ENCODE results near the gene TOMM34. TPM values are rescaled to one million over a fixed set of nuclear protein-coding genes. Genes with fewer than 3 reads are reported as not detected.
A peak's percentile ranks its signal among the peaks of the same experiment; 100 is the strongest.

The TOMM34 gene
- total and polyA plus RNA-seq, 9 of the 15 experiments (the other 6 are each of a cell fraction or from before 2014, with no cell fraction given) = 18.1 to 69.4 (median 41.7) TPM

DNA sequence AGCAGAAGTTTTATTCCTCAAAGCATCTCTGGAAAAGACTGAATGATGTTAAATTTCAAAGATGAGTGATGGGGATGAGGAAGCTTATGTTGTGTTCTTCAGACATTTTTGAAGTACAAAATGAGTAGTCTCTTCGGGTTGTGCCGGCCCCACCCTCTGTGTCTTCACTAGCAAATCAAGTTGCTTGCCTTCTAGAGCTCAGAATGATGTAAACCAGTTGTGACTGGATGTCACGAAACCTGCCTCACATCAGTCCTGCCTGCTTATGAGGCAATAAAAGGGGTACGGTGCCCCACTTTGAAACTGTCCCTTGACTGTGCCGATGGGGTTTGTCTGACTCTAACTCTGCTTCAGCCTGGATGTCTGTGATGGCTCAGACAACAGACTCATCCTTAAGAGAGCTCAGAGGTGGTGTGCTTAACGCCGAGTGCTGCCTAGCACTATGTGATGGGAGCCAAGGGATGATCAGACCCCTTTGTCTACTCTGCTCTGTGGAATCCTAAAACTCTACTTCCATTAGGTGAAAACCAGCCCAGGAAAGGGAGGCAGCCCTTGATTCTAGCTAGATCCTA, 19.0 kb downstream of the TOMM34 start:
- ATAC-seq = peak; percentile 12
- no TSS peak for BruUV-seq (replicated peaks)
- DNase-seq (ENCODE audit: extremely low read depth in 1 of 4, low spot score in 3 of 4) = no peak
- TF ChIP-seq ZNF584 (CRISPR knock-in tag; IDR thresholded peaks at IDR 0.05; ENCODE audit: low read depth) = no peak
- no peak for TF ChIP-seq L3MBTL2 (IDR thresholded peaks at IDR 0.05)
- TF ChIP-seq SAP30 (IDR thresholded peaks at IDR 0.05; ENCODE audit: borderline replicate concordance, insufficient read depth, low read depth, low read length, poor library complexity, severe bottlenecking) = no peak
- TF ChIP-seq, protein P1, sequence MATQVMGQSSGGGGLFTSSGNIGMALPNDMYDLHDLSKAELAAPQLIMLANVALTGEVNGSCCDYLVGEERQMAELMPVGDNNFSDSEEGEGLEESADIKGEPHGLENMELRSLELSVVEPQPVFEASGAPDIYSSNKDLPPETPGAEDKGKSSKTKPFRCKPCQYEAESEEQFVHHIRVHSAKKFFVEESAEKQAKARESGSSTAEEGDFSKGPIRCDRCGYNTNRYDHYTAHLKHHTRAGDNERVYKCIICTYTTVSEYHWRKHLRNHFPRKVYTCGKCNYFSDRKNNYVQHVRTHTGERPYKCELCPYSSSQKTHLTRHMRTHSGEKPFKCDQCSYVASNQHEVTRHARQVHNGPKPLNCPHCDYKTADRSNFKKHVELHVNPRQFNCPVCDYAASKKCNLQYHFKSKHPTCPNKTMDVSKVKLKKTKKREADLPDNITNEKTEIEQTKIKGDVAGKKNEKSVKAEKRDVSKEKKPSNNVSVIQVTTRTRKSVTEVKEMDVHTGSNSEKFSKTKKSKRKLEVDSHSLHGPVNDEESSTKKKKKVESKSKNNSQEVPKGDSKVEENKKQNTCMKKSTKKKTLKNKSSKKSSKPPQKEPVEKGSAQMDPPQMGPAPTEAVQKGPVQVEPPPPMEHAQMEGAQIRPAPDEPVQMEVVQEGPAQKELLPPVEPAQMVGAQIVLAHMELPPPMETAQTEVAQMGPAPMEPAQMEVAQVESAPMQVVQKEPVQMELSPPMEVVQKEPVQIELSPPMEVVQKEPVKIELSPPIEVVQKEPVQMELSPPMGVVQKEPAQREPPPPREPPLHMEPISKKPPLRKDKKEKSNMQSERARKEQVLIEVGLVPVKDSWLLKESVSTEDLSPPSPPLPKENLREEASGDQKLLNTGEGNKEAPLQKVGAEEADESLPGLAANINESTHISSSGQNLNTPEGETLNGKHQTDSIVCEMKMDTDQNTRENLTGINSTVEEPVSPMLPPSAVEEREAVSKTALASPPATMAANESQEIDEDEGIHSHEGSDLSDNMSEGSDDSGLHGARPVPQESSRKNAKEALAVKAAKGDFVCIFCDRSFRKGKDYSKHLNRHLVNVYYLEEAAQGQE (IDR thresholded peaks at IDR 0.05; ENCODE audit: borderline replicate concordance) = 0 out of 2 replicates have a peak, but pooled peaks have one; percentile 30
- TF ChIP-seq, protein P1 (CRISPR knock-in tag; IDR thresholded peaks at IDR 0.05; ENCODE audit: low read depth) = no peak
- no peak for TF ChIP-seq GTF2F1 (IDR thresholded peaks at IDR 0.05; ENCODE audit: low read depth, low read length)
- TF ChIP-seq IFI16 (CRISPR knock-in tag; IDR thresholded peaks at IDR 0.05) = no peak
- no peak for TF ChIP-seq HNRNPLL (IDR thresholded peaks at IDR 0.05; ENCODE audit: low read depth, low read length, poor library complexity, severe bottlenecking)
- TF ChIP-seq DPF2 (IDR thresholded peaks at IDR 0.05) = no peak
- no peak for TF ChIP-seq HEY1 (CRISPR knock-in tag; IDR thresholded peaks at IDR 0.05; ENCODE audit: borderline replicate concordance)
- TF ChIP-seq SUPT5H (IDR thresholded peaks at IDR 0.05) = 0 out of 2 replicates have a peak, but pooled peaks have one; percentile 25
- no peak for TF ChIP-seq SIN3B (IDR thresholded peaks at IDR 0.05; ENCODE audit: low read depth)
- TF ChIP-seq CBX1 (IDR thresholded peaks at IDR 0.05; ENCODE audit: low read depth) = no peak

More for the DNA sequence above, 19.0 kb downstream of the TOMM34 start:
- CTCF ChIA-PET (ENCODE audit: low intra/inter-chr PET ratio) = no interaction called here
- Histone ChIP-seq H3K4me2 (ENCODE audit: insufficient read depth, low read length) (no peak overlapping the region), H3K9me1 (ENCODE audit: control insufficient read depth, insufficient read depth, low read length) (no peaks in the 10 kb centered on the region), H3K36me3 (ENCODE audit: control insufficient read depth, insufficient read depth, low read length) (peaks cover 87% of the 10 kb centered on the region), H3K9me3 (replicated peaks; ENCODE audit: control insufficient read depth, insufficient read depth, low read depth, low read length) (no peaks in the 10 kb centered on the region), H3K4me3 (no peak overlapping the region), H3K4me1 (replicated peaks in 1 of 2; ENCODE audit: control insufficient read depth in 2 of 2, insufficient read depth in 2 of 2, low read length in 2 of 2) (no peaks in the 10 kb centered on the region), H4K20me1 (replicated peaks; ENCODE audit: control insufficient read depth, insufficient read depth, low read length) (peaks cover 13% of the 10 kb centered on the region), H2AFZ (ENCODE audit: low read depth, low read length) (no peak overlapping the region), H3K27me3 (ENCODE audit: control insufficient read depth in 2 of 2, insufficient read depth in 2 of 2, low read length in 2 of 2) (no peaks in the 10 kb centered on the region), H3K27ac (ENCODE audit: extremely low read depth, low read depth, low read length) (no peak overlapping the region; the same call in 2 of the 3 replicates), H3K79me2 (ENCODE audit: control insufficient read depth, insufficient read depth, low read length) (no peaks in the 10 kb centered on the region), H3K9ac (ENCODE audit: insufficient read depth in 1 of 2, low read depth in 2 of 2, low read length in 2 of 2) (no peak overlapping the region)
- in situ Hi-C loops (cut with MboI) = no loop called here
- POLR2A ChIA-PET = interaction anchor here (0.7 to 4.6 kb wide), 6 partner anchors 9 to 25 kb away, joined by 3 to 36 read pairs (median 14); partner anchors contain the start of genes STK4 and TOMM34
- 89% methylated on average over 7 of the region's 7 CpGs for WGBS (ENCODE audit: insufficient coverage, low coverage, missing lambda C conversion rate)
- intact Hi-C loops (cut with micrococcal nuclease) = no loop called here
- FAIRE-seq = no peak
